HCT116 (cell line): ENCODE data around the gene PBXIP1. TPM values are rescaled to one million over a fixed set of nuclear protein-coding genes. Genes with fewer than 3 reads are reported as not detected.

Source experiments
- ATAC-seq: fragments of 200-7000 bp; cut with Tn5 transposase; 2 replicates; pipeline ENCODE4 v1.9.1; 2020; ENCODE audit warnings: mild to moderate bottlenecking, moderate library complexity
- BruUV-seq: library from RNA; stranded (reverse); fragments of 400-500 nt; replicated peaks from 2 replicates; lab custom pipeline; 2021; lab: Mats Ljungman, UMichigan
- CTCF ChIA-PET: fragments of 300-600 bp; sonication (Branson Sonifier 250); formaldehyde crosslinking; loops from one replicate; lab custom pipeline; 2021; ENCODE audit warnings: antibody characterized with exemption; lab: Charles Lee
- POLR2A ChIA-PET: fragments of 300-600, 350-600 bp; sonication (Branson Sonifier 250); formaldehyde crosslinking; loops from one replicate; lab custom pipeline; 2021; ENCODE audit warnings: antibody characterized with exemption; lab: Charles Lee
- RAD21 ChIA-PET, 2 experiments: fragments of 300-600 bp; sonication (Branson Sonifier 250); formaldehyde crosslinking; loops; one replicate each; lab custom pipeline; 2023; ENCODE audit warnings: low total read pairs in 2 of 2; ENCODE audit not compliant: uncharacterized antibody in 2 of 2, unreplicated experiment in 2 of 2, low non-redundant PET in 1 of 2; lab: Charles Lee
- DNase-seq: peaks from one replicate; pipeline ENCODE4 v3.0.0-alpha.2; 2010; ENCODE audit warnings: low read depth, low spot score
- H2AFZ ChIP-seq: fragments of 200-600 bp; shearing (Covaris generic), sonication (generic); 2 replicates; pipeline ENCODE4 v1.6.1; 2017; ENCODE audit warnings: low read depth, mixed run types, mixed read lengths, antibody characterized with exemption, low read length; ENCODE audit not compliant: poor library complexity, severe bottlenecking
- H3K27ac ChIP-seq: 2 replicates; pipeline ENCODE4 v1.5.1; 2012; ENCODE audit warnings: low read depth, low read length
- H3K27me3 ChIP-seq: fragments of 200-600 bp; sonication (generic); 2 replicates; pipeline ENCODE4 v1.6.1; 2016; ENCODE audit warnings: mixed run types, low read length, mixed read lengths; ENCODE audit not compliant: insufficient read depth
- H3K36me3 ChIP-seq, 2 experiments: fragments of 200-500 bp in 1 of 2; fragments of 200-600 bp in 1 of 2; sonication (Bioruptor generic) in 1 of 2; sonication (generic) in 1 of 2; 2 replicates each; pipeline versions ENCODE4 v1.5.1 to v1.6.1; 2014 to 2016; ENCODE audit warnings: low read length in 2 of 2, inconsistent platforms in 1 of 2, mixed read lengths in 1 of 2, mixed run types in 1 of 2; ENCODE audit not compliant: insufficient read depth in 2 of 2, control insufficient read depth in 1 of 2
- H3K4me1 ChIP-seq, 2 experiments: fragments of 200-600 bp in 1 of 2; sonication (generic) in 1 of 2; 2 replicates each; pipeline versions ENCODE4 v1.5.1 to v1.6.1; 2012 to 2017; ENCODE audit warnings: low read length in 2 of 2, inconsistent platforms in 1 of 2, mild to moderate bottlenecking in 1 of 2, mixed read lengths in 1 of 2, mixed run types in 1 of 2, moderate library complexity in 1 of 2; ENCODE audit not compliant: insufficient read depth in 2 of 2, control insufficient read depth in 1 of 2
- H3K4me2 ChIP-seq: fragments of 200-600 bp; sonication (generic); 2 replicates; pipeline ENCODE4 v1.6.1; 2017; ENCODE audit warnings: mixed run types, low read length, mixed read lengths
- H3K4me3 ChIP-seq, 2 experiments: fragments of 200-600 bp in 1 of 2; sonication (generic) in 1 of 2; replicated peaks in 1 of 2; 2 replicates each; pipeline ENCODE4 v1.5.1; 2011 to 2016; ENCODE audit warnings: low read length in 2 of 2, control low read depth in 1 of 2, low read depth in 1 of 2, mild to moderate bottlenecking in 1 of 2, mixed read lengths in 1 of 2, mixed run types in 1 of 2
- H3K79me2 ChIP-seq: fragments of 200-600 bp; sonication (generic); 2 replicates; pipeline ENCODE4 v1.6.1; 2017; ENCODE audit warnings: mild to moderate bottlenecking, mixed run types, low read length, moderate library complexity, mixed read lengths; ENCODE audit not compliant: insufficient read depth
- H3K9ac ChIP-seq: fragments of 200-600 bp; sonication (generic); 2 replicates; pipeline ENCODE4 v1.6.1; 2016; ENCODE audit warnings: low read length, mixed read lengths
- H3K9me2 ChIP-seq: fragments of 200-600 bp; sonication (generic), shearing (Covaris generic); 2 replicates; pipeline ENCODE4 v1.6.1; 2017; ENCODE audit warnings: mixed run types, mild to moderate bottlenecking, moderate library complexity; ENCODE audit not compliant: insufficient read depth
- H3K9me3 ChIP-seq, 2 experiments: fragments of 200-500 bp in 1 of 2; fragments of 200-600 bp in 1 of 2; sonication (Bioruptor generic) in 1 of 2; sonication (generic) in 1 of 2; 2 replicates each; pipeline ENCODE4 v1.6.1; 2014 to 2017; ENCODE audit warnings: low read length in 2 of 2, mixed read lengths in 2 of 2, inconsistent platforms in 1 of 2, low read depth in 1 of 2, mild to moderate bottlenecking in 1 of 2, mixed run types in 1 of 2, moderate library complexity in 1 of 2; ENCODE audit not compliant: control insufficient read depth in 1 of 2, insufficient read depth in 1 of 2
- H4K20me1 ChIP-seq: fragments of 200-600 bp; sonication (generic), shearing (Covaris generic); 2 replicates; pipeline ENCODE4 v1.6.1; 2017; ENCODE audit warnings: mixed run types, mild to moderate bottlenecking, moderate library complexity; ENCODE audit not compliant: insufficient read depth
- CBX3 ChIP-seq: IDR thresholded peaks from 2 replicates; pipeline ENCODE4 v1.6.1; 2012; ENCODE audit warnings: low read depth
- CEBPB ChIP-seq: IDR thresholded peaks from 2 replicates; pipeline ENCODE4 v1.6.1; 2012; ENCODE audit warnings: low read depth
- ELF1 ChIP-seq: IDR thresholded peaks from 2 replicates; pipeline ENCODE4 v1.6.1; 2012; ENCODE audit warnings: low read depth, borderline replicate concordance
- EZH2 ChIP-seq: fragments of 200-600 bp; sonication (generic); IDR thresholded peaks from 2 replicates; pipeline ENCODE4 v1.6.1; 2017; ENCODE audit warnings: antibody characterized with exemption, mixed run types
- FOSL1 ChIP-seq: IDR thresholded peaks from 2 replicates; pipeline ENCODE4 v1.6.1; 2012; ENCODE audit warnings: low read depth
- JUND ChIP-seq: IDR thresholded peaks from 2 replicates; pipeline ENCODE4 v1.6.1; 2012
- POLR2A ChIP-seq: IDR thresholded peaks from 2 replicates; pipeline ENCODE4 v1.7.0; 2011; ENCODE audit warnings: borderline replicate concordance; ENCODE audit not compliant: insufficient read depth, insufficient read length; ENCODE audit errors: extremely low read depth
- RAD21 ChIP-seq: IDR thresholded peaks from 2 replicates; pipeline ENCODE4 v1.6.1; 2012; ENCODE audit warnings: low read depth, mild to moderate bottlenecking
- SP1 ChIP-seq: IDR thresholded peaks from 2 replicates; pipeline ENCODE4 v1.6.1; 2012; ENCODE audit warnings: low read depth
- SRF ChIP-seq: IDR thresholded peaks from 2 replicates; pipeline ENCODE4 v1.6.1; 2012; ENCODE audit warnings: low read depth
- TCF7L2 ChIP-seq: IDR thresholded peaks from 2 replicates; pipeline ENCODE4 v1.7.0; 2011; ENCODE audit warnings: borderline replicate concordance, inconsistent platforms; ENCODE audit not compliant: insufficient read depth, insufficient read length; ENCODE audit errors: extremely low read depth
- YY1 ChIP-seq: IDR thresholded peaks from 2 replicates; pipeline ENCODE4 v1.6.1; 2011; ENCODE audit warnings: low read length, low read depth, moderate library complexity, mild to moderate bottlenecking; ENCODE audit not compliant: insufficient replicate concordance; ENCODE audit errors: extremely low read depth
- ZFX ChIP-seq: fragments of 450-650 bp; IDR thresholded peaks from 2 replicates; pipeline ENCODE4 v1.6.1; 2017
- ZNF274 ChIP-seq: fragments of 200-500 bp; sonication (Bioruptor generic); IDR thresholded peaks from 2 replicates; pipeline ENCODE4 v1.6.1; 2014; ENCODE audit warnings: mild to moderate bottlenecking, low read depth, low read length, inconsistent platforms
- intact Hi-C: fragments of 100-400 bp; cut with micrococcal nuclease; formaldehyde crosslinking; loops from 2 replicates; pipeline ENCODE4 v1.10.0; 2022
- total RNA-seq: library from RNA; stranded (reverse); gene quantifications from one replicate; pipeline ENCODE4 v1.2.1, GENCODE V29; 2021; ENCODE audit not compliant: unreplicated experiment
- TF ChIP-seq, protein P1 (sequence below): IDR thresholded peaks from 2 replicates; pipeline ENCODE4 v1.6.1; 2012
- TF ChIP-seq, protein P2 (sequence below): IDR thresholded peaks from 2 replicates; pipeline ENCODE4 v1.6.1; 2011; ENCODE audit warnings: mild to moderate bottlenecking, low read length, moderate library complexity; ENCODE audit not compliant: insufficient replicate concordance; ENCODE audit errors: extremely low read depth
- TF ChIP-seq, protein P3 (sequence below), 3 experiments: fragments of 200-600 bp in 1 of 3; sonication (generic) in 1 of 3; IDR thresholded peaks in 2 of 3; conservative IDR thresholded peaks in 1 of 3; 2 replicates each; pipeline ENCODE4 v1.5.1; 2012 to 2017; ENCODE audit warnings: low read depth in 2 of 3, low read length in 2 of 3, antibody characterized with exemption in 1 of 3, borderline replicate concordance in 1 of 3, control low read depth in 1 of 3, mild to moderate bottlenecking in 1 of 3, mixed read lengths in 1 of 3, mixed run types in 1 of 3, moderate library complexity in 1 of 3; ENCODE audit not compliant: insufficient read depth in 1 of 3
- TF ChIP-seq, protein P4 (sequence below): IDR thresholded peaks from 2 replicates; pipeline ENCODE4 v1.6.1; 2012; ENCODE audit warnings: low read depth
- TF ChIP-seq, protein P5 (sequence below): IDR thresholded peaks from 2 replicates; pipeline ENCODE4 v1.6.1; 2012

The PBXIP1 gene
- total RNA-seq, 1 experiment from 2014 or later = 12.6 TPM

DNA sequence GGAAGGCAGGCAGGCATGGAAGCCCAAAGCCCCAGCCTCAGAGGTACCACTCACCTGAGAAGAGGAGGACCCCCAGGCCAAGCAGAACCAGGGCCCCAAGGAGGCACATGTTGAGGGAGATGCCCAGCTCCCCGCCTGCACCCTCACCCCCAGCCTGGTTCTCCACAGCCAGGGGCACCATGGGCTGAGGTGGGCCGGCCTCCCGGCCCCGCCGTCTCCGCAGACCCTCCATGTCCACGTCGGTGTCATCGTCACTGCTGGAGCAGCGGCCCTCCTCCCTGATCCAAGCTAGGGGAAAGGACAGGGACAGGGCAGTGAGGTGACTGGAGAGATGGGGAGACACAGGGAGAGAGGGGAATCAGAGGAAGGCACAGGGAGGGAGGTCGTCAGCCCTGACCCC, 7.8 kb downstream of the PBXIP1 start:
- TF ChIP-seq ZNF274 = no peak
- TF ChIP-seq FOSL1 = no peak
- TF ChIP-seq POLR2A = no peak
- no peak for TF ChIP-seq RAD21
- TF ChIP-seq, protein P1, sequence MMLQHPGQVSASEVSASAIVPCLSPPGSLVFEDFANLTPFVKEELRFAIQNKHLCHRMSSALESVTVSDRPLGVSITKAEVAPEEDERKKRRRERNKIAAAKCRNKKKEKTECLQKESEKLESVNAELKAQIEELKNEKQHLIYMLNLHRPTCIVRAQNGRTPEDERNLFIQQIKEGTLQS = no peak
- TF ChIP-seq, protein P2, sequence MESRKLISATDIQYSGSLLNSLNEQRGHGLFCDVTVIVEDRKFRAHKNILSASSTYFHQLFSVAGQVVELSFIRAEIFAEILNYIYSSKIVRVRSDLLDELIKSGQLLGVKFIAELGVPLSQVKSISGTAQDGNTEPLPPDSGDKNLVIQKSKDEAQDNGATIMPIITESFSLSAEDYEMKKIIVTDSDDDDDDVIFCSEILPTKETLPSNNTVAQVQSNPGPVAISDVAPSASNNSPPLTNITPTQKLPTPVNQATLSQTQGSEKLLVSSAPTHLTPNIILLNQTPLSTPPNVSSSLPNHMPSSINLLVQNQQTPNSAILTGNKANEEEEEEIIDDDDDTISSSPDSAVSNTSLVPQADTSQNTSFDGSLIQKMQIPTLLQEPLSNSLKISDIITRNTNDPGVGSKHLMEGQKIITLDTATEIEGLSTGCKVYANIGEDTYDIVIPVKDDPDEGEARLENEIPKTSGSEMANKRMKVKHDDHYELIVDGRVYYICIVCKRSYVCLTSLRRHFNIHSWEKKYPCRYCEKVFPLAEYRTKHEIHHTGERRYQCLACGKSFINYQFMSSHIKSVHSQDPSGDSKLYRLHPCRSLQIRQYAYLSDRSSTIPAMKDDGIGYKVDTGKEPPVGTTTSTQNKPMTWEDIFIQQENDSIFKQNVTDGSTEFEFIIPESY = no peak
- no peak for TF ChIP-seq ELF1
- TF ChIP-seq CEBPB = no peak
- no peak for TF ChIP-seq TCF7L2
- no peak for TF ChIP-seq SP1
- TF ChIP-seq JUND = no peak
- TF ChIP-seq, protein P3, sequence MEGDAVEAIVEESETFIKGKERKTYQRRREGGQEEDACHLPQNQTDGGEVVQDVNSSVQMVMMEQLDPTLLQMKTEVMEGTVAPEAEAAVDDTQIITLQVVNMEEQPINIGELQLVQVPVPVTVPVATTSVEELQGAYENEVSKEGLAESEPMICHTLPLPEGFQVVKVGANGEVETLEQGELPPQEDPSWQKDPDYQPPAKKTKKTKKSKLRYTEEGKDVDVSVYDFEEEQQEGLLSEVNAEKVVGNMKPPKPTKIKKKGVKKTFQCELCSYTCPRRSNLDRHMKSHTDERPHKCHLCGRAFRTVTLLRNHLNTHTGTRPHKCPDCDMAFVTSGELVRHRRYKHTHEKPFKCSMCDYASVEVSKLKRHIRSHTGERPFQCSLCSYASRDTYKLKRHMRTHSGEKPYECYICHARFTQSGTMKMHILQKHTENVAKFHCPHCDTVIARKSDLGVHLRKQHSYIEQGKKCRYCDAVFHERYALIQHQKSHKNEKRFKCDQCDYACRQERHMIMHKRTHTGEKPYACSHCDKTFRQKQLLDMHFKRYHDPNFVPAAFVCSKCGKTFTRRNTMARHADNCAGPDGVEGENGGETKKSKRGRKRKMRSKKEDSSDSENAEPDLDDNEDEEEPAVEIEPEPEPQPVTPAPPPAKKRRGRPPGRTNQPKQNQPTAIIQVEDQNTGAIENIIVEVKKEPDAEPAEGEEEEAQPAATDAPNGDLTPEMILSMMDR (IDR thresholded peaks at IDR 0.05 in 2 of 3, conservative IDR thresholded peaks at IDR 0.05 in 1 of 3; ENCODE audit: borderline replicate concordance in 1 of 3, insufficient read depth in 1 of 3, low read depth in 2 of 3, low read length in 2 of 3) = no peak
- no peak for TF ChIP-seq YY1
- TF ChIP-seq ZFX = no peak
- no peak for TF ChIP-seq EZH2
- TF ChIP-seq, protein P4, sequence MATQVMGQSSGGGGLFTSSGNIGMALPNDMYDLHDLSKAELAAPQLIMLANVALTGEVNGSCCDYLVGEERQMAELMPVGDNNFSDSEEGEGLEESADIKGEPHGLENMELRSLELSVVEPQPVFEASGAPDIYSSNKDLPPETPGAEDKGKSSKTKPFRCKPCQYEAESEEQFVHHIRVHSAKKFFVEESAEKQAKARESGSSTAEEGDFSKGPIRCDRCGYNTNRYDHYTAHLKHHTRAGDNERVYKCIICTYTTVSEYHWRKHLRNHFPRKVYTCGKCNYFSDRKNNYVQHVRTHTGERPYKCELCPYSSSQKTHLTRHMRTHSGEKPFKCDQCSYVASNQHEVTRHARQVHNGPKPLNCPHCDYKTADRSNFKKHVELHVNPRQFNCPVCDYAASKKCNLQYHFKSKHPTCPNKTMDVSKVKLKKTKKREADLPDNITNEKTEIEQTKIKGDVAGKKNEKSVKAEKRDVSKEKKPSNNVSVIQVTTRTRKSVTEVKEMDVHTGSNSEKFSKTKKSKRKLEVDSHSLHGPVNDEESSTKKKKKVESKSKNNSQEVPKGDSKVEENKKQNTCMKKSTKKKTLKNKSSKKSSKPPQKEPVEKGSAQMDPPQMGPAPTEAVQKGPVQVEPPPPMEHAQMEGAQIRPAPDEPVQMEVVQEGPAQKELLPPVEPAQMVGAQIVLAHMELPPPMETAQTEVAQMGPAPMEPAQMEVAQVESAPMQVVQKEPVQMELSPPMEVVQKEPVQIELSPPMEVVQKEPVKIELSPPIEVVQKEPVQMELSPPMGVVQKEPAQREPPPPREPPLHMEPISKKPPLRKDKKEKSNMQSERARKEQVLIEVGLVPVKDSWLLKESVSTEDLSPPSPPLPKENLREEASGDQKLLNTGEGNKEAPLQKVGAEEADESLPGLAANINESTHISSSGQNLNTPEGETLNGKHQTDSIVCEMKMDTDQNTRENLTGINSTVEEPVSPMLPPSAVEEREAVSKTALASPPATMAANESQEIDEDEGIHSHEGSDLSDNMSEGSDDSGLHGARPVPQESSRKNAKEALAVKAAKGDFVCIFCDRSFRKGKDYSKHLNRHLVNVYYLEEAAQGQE = no peak
- TF ChIP-seq SRF = no peak
- TF ChIP-seq CBX3 = no peak
- TF ChIP-seq, protein P5, sequence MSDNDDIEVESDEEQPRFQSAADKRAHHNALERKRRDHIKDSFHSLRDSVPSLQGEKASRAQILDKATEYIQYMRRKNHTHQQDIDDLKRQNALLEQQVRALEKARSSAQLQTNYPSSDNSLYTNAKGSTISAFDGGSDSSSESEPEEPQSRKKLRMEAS = no peak
- ChIA-PET POLR2A (no interaction called here), RAD21 (no interaction called here), CTCF (no interaction called here)
- Histone ChIP-seq H3K36me3 (no peaks in the 10 kb centered on the region), H3K9me3 (no peaks in the 10 kb centered on the region), H3K9me2 (no peaks in the 10 kb centered on the region), H3K79me2 (no peaks in the 10 kb centered on the region), H2AFZ (no peak overlapping the region), H3K27ac (no peak overlapping the region), H3K4me1 (peaks cover 0 to 3% of the 10 kb centered on the region in 2 experiments; a peak in 1 of 4 replicates), H3K4me2 (no peak overlapping the region), H3K4me3 (no peak overlapping the region), H3K9ac (no peak overlapping the region), H3K27me3 (no peaks in the 10 kb centered on the region), H4K20me1 (no peaks in the 10 kb centered on the region)
- ATAC-seq (no peak), DNase-seq (no peak)
- intact Hi-C loops = no loop called here
- no TSS peak for BruUV-seq
